GM21717 (cell line): ENCODE measurements around the gene MPRIP.
"Not testable (repeated sequence)": the region's sequence is repeated elsewhere in the genome, so short reads cannot be mapped to it uniquely, and the experiment has no call there.

Experiments used
- ATAC-seq: cut with Tn5 transposase; IDR thresholded peaks from one replicate; pipeline ENCODE4 v1.9.1; 2021; ENCODE audit warnings: mild to moderate bottlenecking, moderate library complexity; ENCODE audit not compliant: unreplicated experiment

The MPRIP gene

DNA sequence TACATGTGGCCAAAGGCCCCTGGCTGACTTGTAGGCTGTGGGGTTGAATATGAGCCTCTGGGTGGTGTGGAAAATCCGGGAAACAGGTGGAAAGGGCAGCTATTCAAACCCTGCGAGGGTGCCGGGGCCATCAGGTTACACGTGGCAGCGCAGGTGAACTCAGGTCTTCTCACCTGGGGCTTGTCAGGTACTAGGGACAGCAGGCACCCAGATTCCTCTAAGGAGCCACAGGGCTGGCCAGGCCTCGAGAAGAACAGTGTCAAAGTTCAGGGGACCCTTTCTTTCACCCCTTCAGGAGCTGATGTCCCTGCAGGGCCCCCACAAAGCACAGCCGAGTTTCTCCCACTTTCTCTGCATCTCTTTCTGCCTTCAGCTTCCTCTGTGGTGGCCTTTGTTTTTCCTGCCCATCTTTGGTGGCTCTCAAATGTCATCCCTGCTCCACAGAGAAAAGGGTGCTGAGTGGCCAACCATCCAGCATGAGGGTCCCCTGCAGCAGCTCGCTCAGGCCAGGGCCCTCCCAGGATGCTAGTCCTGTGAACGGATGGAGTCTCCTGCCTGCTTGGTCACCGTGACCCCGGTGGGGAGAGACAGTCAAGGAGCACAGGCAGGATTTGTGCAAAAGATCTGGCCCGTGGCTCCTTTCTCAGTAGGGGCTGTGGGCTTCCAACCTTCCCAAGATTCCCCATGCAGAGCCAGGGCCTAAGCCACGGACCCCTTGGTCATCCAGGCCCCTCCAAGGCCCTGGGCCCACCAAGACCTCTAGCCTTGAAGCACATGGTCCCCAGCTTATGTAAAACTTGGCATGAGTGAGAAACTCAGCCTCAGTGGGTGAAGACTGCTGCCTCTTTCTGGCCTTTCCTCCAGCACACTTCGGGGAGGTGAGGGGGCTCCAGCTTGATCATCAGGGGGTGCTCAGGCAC lies 28.2 kb upstream of the MPRIP start:
- ATAC-seq: not testable (repeated sequence)

DNA sequence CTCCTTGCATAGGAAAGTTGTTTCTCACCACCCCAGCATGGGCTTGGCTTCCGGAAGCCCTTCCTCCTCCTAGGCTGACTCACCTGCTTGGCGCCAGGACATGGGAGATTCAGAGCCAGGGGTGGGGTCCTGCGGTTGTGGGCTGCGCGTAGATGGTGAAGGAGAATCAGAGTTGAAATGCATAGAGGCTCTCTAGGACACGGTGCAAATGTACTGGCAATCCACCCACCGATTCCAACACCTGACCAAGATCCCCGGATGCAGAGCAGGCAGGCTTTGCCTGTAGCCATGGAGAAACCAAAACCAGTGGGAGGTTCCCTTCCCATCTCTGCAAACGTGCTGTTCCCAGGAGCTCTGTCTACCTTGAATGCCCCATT lies 27.5 kb upstream of the MPRIP start:
- ATAC-seq: not testable (repeated sequence)

GRCh38 chr17:17015230-17015629 lies 27.0 kb upstream of the MPRIP start:
- no peak for ATAC-seq

DNA sequence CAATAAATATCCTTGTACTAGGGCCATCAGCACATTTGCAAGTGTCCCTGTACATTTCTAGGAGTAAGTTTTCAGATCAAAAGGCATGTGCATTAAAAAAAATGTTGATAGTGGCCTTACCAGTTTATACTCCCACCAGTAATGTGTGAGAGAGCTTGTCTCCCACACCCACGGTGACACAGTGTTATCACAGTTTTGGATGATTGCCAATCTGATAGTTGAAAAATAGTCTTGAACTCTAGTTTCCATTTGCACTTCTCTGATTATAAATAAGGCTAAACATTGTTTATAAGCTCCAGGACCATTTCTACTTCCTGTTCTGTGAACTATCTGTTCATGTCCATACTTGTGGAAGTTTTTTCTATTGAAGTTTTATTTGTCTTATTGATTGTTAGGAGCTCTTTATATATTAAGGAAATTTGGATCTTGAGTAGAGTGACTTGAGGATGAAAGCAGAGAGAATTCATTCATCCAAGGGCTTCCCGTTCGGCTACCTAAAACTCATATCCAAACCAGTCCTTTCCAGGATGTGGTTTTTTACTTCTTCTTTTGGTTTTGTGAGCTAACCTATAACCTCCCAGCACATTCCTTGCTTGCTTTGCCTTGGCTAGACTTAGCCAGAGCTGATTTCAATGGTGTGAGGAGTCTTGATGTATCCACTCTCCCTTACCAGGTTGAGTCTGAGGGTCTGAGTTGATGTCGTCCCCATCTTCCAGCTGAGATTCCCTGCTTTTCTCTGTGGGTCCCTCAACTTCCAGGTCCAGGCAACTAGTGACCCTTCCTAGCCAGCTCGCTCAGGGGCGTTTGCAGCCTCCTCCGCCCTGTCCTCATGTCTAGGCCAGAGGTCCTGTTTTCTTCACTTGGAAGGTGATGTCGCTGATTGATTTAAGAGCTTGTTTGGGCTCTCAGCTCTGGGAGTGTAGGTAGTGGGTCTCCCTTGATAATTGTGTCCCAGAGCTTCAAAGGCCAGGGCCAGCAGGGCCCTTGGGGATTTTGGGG lies 25.8 kb upstream of the MPRIP start:
- not testable (repeated sequence) for ATAC-seq

GRCh38 chr17:17017343-17018014 lies 24.8 kb upstream of the MPRIP start:
- ATAC-seq: no peak

DNA sequence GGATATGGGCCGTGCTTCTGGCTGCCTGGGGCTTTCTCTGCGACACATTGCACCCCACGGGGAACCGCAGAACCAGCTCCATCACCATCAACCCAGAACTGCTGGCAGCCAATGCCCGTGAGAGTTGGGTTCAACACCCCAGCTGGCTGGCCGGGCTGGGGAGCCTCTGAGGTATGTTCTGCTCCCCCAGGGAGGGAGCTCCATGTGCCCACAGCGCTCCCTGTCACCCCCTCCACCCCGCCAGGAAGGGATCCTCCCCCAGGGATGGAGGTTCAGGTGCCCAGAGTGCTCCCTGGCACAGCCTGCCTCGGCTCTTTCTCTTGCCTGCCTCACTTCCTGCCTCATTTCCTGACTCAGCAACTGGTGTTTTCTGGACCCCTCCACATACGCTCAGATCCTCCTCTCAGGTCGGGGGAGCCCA lies 24.2 kb upstream of the MPRIP start:
- no peak for ATAC-seq

GRCh38 chr17:17018612-17019429 lies 23.4 kb upstream of the MPRIP start:
- no peak for ATAC-seq

DNA sequence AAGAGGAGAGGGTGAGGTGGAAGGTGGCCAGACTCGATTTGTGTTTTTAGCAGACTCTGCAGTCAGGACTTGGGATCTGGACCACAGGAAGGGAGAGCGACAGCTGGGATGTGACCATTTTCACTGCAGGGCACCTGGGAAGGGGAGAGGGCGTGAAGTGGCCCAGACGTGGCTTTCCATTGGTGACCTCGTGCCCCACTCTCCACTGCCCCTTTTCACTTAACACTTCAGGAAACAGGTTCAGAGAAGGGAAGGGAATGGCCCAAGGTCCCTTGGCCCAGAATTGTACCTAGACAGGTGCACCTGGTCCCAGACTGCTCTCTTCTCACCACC lies 22.9 kb upstream of the MPRIP start:
- ATAC-seq: no peak

GRCh38 chr17:17019891-17020456 lies 22.3 kb upstream of the MPRIP start:
- no peak for ATAC-seq

DNA sequence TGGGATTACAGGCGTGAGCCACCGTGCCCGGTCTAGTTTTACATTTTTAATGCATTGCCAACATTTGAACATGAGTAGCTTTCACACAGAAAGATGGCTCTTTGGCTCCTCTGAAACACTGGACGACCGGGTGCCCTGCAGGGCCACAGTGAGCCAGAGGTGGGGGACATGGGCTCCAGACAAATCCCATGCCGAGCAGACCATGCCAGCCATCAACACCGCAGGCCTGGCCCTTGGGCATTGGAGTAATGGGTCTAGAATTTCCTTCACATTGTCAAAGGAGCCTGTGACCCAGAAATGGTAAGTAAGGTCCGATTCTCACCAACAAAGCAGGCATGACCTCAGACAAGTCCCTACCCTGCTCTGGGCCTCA lies 21.4 kb upstream of the MPRIP start:
- ATAC-seq: no peak

GRCh38 chr17:17021194-17021863 lies 20.9 kb upstream of the MPRIP start:
- no peak for ATAC-seq

DNA sequence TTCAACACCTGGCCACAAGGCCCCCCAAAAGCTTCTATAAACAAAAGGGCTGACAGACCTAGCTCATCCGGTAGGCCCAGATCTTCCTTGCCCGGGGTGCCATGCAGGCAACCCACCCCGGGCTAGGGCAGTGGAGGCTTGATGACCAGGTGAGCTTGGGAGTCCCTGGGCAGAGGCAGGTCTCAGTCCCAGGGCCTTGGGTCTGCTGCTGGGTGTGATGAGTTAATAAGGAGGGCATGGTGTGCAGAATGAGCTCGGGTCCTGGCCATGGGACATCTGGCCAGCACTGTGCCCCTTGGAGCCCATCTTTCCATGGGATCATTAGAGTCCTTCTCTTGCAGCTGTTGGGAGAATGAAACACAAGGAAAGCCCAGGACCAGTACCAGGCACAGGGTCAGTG lies 20.2 kb upstream of the MPRIP start:
- no peak for ATAC-seq

GRCh38 chr17:17022456-17022855 lies 19.8 kb upstream of the MPRIP start:
- no peak for ATAC-seq

DNA sequence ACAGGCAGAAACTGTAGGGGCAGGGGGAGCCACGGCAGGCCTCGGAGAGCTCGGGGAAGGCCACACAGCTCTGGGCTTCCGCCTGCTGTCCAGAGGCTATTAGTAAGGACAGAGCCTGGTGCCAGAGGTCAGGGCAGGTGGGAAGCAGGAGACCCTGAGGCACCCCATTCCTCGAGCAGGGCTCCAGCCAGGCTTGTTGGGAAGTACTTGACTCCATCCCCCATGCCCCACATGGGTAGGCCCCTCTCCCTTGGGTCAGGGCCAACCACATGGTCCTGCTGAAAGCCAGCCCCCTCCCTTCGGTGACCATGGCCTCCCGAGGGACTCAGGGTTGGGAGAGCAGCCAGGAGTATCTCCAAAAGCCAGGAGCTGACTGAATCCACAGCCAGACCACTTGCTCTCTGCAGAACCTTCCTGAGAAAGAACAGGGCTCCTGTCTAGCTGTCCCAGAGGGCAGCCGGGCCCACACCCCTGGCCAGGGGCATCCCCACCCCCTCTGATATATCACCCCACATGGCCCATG lies 17.4 kb upstream of the MPRIP start:
- ATAC-seq: no peak

GRCh38 chr17:17025621-17026020 lies 16.6 kb upstream of the MPRIP start:
- no peak for ATAC-seq

DNA sequence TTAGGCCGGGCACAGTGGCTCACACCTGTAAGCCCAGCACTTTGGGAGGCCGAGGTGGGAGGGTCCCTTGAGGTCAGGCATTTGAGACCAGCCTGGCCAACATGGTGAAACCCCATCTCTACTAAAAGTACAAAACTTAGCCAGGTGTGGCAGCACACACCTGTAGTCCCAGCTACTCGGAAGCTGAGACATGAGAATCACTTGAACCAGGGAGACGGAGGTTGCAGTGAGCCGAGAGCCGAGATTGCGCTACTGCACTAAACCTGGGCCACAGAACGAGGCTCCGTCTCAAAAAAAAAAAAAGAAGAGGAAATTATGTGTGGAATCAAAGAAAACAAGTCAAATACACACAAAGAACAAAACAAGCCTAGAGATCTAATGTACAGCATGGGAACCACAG lies 16.1 kb upstream of the MPRIP start:
- no peak for ATAC-seq

GRCh38 chr17:17027442-17028058 lies 14.7 kb upstream of the MPRIP start:
- no peak for ATAC-seq

GRCh38 chr17:17028059-17028877 lies 14.0 kb upstream of the MPRIP start:
- ATAC-seq: no peak
